HG03354 (cell line): ENCODE measurements around the gene FLNB.
"Not testable (repeated sequence)": the region's sequence is repeated elsewhere in the genome, so short reads cannot be mapped to it uniquely, and the experiment has no call there.

ENCODE experiments used
- ATAC-seq: cut with Tn5 transposase; IDR thresholded peaks from one replicate; pipeline ENCODE4 v1.9.1; 2021; ENCODE audit warnings: mild to moderate bottlenecking; ENCODE audit not compliant: unreplicated experiment, poor library complexity, severe bottlenecking

The FLNB gene

DNA sequence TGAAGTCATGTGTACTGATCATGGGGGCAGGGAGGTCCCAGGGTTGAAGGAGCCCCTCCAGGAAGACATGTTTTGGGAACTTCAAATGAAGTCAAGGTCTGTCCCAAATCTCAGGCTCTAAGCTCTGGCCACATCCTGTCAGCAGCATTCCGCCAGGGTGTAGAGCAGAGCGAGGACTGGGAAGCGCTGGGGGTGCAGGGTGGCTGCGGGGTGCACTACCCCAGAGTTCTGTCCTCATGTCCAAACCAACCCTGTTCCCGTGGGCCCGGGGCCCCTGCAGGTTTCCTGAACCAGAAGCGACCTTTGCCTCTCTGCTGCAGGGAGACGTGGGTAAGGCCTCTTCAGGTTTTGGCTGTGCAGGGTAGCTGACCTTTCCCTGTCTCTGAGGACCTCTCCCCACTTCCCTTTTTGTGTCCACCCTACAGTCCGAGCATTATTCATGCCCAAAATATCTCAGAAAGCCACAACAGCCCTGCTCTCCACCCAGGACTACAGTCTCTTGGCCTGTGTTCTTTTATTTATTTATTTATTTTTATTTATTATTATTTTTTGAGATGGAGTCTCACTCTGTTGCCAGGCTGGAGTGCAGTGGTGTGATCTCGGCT lies 26.6 kb upstream of the FLNB start:
- no peak for ATAC-seq

DNA sequence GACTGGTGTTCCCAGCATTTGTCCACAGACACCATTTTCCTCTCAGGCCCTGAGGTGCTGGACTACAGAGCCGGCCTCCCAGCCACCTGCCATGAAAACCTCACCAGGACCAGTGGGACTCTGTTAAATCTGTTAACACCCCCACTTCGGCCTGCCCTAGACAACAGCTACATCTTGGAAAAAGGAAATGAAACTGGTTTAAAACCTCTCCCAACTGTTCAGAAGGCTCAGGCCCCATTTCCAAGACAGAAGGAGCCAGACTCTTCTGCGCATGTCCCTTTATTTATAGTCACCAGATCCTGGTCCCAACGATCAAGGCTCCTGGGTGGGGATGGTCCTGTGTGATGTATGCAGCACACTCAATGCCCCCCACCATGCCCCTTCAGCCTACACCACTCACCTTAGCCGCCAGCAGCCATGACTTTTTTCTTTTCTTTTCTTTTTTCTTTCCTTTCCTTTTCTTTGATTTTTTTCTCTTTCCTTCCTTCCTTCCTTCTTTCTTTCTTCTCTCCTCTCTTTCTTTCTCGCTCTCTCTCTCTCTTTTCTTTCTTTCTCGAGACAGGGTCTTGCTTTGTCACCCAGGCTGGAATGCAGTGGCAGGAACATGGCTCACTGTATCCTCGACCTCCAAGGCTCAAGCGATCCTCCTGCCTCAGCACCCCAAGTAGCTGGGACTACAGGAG lies 25.5 kb upstream of the FLNB start:
- no peak for ATAC-seq

GRCh38 chr3:57983734-57984518 lies 24.3 kb upstream of the FLNB start:
- peak; percentile 99 for ATAC-seq

DNA sequence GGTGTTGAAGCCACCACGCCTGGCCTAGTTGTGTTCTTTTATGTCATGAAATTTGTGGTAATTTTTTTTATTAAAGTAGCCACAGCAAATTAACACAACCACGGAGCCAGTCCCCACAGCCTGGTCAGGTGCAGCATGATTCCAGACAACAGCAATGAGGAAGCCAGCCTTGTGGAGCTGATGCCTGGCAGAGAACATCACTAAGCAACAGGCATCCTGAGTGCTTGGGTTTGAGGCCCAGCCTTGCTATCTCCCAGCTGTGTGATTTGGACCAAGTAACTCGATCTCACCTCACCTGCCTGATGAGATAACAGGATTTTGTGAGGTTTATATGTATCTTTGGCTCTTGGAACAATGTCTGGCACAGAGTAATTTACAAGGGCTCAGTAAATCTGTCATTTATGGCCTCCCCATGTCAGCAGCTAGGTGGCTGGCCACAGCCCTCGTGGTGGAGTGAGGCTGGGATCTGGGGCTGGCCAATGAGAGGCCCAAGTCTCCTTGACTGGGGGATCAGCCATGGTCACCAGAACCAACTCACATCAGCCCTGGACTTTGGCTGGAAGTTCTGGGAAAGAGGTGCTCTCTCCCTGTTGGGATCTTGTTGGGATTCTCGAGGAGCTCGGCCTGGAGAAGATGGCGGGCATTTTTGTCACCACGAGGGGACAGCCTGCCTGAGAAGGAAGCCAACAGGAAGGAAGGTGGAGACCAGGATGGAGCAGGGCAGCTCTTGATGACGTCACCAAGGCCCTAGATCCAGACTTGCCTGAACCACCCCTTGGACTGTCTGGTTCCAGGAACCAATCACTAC lies 22.8 kb upstream of the FLNB start:
- ATAC-seq = no peak

- no peak for ATAC-seq
These were observed 22.3 kb upstream of the FLNB start for GRCh38 chr3:57985984-57986246.

- ATAC-seq = no peak
These were observed 22.0 kb upstream of the FLNB start for GRCh38 chr3:57986261-57986660.

DNA sequence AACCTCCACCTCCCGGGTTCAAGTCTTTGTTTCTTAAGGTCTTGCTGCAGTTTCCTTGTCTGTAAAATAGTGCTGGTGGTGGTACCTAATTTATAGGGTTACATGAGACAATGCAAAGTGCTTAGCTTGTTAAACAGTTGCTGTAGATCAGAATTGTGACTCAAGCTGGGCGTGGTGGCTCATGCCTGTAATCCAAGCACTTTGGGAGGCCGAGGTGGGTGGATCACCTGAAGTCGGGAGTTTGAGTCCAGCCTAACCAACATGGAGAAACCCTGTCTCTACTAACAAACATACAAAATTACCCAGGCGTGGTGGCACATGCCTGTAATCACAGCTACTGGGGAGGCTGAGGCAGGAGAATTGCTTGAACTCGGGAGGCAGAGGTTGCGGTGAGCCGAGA lies 19.0 kb upstream of the FLNB start:
- not testable (repeated sequence) for ATAC-seq

- ATAC-seq = no peak
These were observed 18.6 kb upstream of the FLNB start for GRCh38 chr3:57989646-57990045.

DNA sequence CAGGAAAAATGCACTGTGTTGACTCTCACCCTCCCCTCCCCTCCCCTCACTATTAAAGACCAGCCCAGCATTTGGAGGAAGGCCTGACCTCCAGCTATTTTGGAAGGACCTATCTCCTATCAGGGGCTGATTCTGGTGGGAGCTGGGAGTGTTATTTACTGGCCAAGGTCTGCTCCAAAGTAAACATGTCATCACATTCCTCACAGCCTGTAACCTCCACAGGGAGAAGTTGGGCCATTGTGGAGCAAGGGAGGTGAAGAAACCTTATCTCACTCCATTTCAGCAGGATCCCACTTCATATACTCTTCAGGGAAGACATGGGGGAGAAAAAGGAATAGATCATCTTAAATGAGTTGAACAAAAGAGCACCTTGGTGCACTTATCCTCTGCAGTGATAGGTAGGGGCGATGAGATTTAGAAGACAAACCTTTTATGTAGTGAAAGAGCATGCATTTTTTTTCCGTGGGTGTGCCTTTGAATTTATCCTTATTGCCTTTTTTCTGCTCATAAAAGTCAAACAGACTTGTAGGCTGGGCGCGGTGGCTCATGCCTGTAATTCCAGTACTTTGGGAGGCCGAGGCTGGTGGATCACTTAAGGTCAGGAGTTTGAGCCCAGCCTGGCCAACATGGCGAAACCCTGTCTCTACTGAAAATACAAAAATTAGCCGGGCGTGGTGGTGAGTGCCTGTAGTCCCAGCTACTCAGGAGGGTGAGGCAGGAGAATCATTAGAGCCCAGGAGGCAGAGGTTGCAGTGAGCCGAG lies 15.6 kb upstream of the FLNB start:
- ATAC-seq = no peak

GRCh38 chr3:57998366-57999283 lies 9.6 kb upstream of the FLNB start:
- no peak for ATAC-seq

DNA sequence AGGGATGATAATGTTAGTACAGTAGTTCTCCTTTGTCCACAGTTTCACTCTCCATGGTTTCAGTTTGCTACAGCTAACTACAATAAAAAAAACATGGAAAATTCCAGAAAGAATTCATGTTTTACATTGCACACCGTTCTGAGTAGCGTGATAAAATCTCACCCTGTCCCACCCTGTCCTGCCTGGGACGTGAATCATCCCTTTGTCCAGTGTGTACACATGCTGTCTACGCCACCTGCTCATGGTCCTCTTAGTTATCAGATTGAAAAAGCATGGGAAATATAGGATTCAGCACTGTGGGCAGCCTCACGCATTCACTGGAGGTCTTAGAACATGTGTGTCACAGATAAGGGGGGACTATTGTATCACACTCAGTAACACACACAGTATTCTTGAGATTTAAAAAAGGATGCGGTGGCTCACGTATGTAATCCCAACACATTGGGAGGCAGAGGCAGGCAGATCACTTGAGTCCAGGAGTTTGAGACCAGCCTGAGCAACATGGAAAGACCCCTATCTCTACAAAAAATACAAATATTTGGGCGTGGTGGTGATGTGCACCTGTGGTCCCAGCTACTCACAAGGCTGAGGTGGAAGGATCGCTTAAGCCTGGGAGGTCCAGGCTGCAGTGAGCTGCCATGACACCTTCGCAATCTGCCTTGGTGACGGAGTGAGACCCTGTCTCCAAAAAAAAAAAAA lies 8.7 kb upstream of the FLNB start:
- no peak for ATAC-seq

- no peak for ATAC-seq
These were observed 7.7 kb upstream of the FLNB start for GRCh38 chr3:58000306-58001085.

DNA sequence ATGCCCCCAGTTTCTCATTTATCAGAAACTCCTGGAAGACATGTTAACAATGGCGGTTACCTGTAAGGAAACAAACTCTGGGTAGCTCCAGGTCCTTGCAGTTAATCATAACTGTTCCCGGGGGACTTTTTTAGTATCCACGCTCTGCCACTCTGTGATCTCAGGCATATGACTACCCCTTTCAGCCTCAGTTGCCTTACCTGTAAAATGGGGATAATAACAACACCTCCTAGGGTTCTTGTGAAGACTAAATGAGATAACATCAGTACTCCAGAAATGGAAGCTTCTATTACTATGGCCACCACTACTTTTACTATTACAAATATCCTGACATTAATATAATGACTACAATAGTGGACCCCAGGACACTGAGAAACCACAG lies 7.1 kb upstream of the FLNB start:
- ATAC-seq = no peak

DNA sequence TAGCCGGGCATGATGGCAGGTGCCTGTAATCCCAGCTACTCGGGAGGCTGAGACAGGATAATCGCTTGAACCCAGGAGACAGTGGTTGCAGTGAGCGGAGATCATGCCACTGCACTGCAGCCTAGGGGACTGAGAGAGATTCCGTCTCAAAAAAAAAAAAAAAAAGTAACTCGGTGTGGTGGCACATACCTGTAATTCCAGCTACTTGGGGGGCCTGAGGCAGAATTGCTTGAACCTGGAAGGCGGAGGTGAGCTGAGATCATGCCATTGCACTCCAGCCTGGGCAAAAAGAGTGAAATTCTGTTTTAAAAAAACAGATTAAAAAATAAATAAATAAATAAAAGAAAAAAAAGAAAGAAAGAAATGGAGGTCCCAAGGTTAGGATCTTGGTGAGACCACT lies 6.2 kb upstream of the FLNB start:
- no peak for ATAC-seq

DNA sequence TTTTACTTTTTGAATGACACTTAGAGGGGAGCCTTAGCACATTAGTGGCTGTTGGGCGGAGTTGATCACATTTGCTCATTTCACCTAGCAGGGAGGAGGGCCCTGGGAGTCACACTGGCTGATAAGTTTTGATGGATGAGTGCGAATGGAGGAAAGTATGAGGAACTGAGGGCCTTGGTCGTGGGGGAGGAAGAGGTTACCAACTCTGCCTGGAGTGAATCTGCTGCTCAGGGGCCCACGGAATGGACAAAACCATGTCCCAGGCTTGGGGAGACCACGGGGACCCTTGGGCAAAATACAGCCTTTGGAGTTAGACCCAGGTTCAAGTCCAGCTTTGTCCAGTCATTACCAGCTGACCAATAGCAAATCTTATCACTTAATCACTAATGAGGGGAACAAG lies 5.1 kb upstream of the FLNB start:
- no peak for ATAC-seq

DNA sequence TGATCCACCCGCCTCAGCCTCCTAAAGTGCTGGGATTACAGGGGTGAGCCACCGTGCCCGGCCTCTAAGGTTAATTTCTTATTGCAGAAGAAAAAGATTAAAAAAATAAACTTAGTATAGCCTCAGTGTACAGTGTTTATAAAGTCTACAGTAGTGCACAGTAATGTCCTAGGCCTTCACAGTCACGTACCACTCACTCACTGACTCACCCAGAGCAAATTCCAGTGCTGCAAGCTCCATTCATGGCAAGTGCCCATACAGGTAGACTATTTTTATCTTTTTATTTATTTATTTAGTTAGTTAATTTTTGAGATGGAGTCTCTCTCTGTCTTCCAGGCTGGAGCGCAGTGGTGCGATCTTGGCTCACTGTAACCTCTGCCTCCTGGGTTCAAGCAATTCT lies 3.2 kb upstream of the FLNB start:
- ATAC-seq = no peak

GRCh38 chr3:58005669-58006068 lies 2.6 kb upstream of the FLNB start:
- no peak for ATAC-seq

- no peak for ATAC-seq
These were observed 1.6 kb upstream of the FLNB start for GRCh38 chr3:58006661-58007060.
